Ascending aorta (tissue), 2 donors: ENCODE data around the gene PIEZO1. TPM values are rescaled to one million over a fixed set of nuclear protein-coding genes. Genes with fewer than 3 reads are reported as not detected.

Experiments used
- DNase-seq, 2 donors: peaks; one replicate each; pipeline ENCODE4 v3.0.0-alpha.2; 2019; ENCODE audit warnings: low spot score in 2 of 2
- H3K27ac ChIP-seq, 2 donors: fragments of 200-600 bp; sonication (generic); one replicate each; pipeline ENCODE4 v1.5.1; 2016 to 2017; ENCODE audit warnings: mild to moderate bottlenecking in 1 of 2
- H3K27me3 ChIP-seq: fragments of 200-600 bp; sonication (generic); one replicate; pipeline ENCODE4 v1.5.1; 2017
- H3K36me3 ChIP-seq, 2 donors: fragments of 200-600 bp; sonication (generic); one replicate each; pipeline ENCODE4 v1.5.1; 2016
- H3K4me1 ChIP-seq, 2 donors: fragments of 200-600 bp; sonication (generic); one replicate each; pipeline ENCODE4 v1.5.1; 2016 to 2017; ENCODE audit warnings: mild to moderate bottlenecking in 1 of 2
- H3K4me3 ChIP-seq, 2 donors: fragments of 200-600 bp; sonication (generic); one replicate each; pipeline ENCODE4 v1.5.1; 2016 to 2017; ENCODE audit warnings: mild to moderate bottlenecking in 1 of 2
- H3K9me3 ChIP-seq, 2 donors: fragments of 200-600 bp; sonication (generic); one replicate each; pipeline ENCODE4 v1.5.1; 2016
- CTCF ChIP-seq, 3 experiments: fragments of 200-600 bp in 2 of 3; fragments of 450-650 bp in 1 of 3; sonication (generic) in 2 of 3; IDR thresholded peaks; one replicate each; pipeline ENCODE4 v1.5.1; 2016 to 2019; ENCODE audit warnings: antibody characterized with exemption in 3 of 3, mild to moderate bottlenecking in 1 of 3, moderate library complexity in 1 of 3
- intact Hi-C: fragments of 100-400 bp; cut with DNase I; formaldehyde crosslinking; loops from one replicate; pipeline ENCODE4 v1.15.1; 2023
- total RNA-seq: library from RNA; depleted of rRNA; stranded (reverse); fragments of >200 nt; gene quantifications from one replicate; pipeline ENCODE4 v1.1.0, GENCODE V29; 2016

PIEZO1 gene
- total RNA-seq, 1 donor from 2014 or later = 428 TPM

- intact Hi-C loops = no loop called here
- H3K4me1 ChIP-seq = no peaks in the 10 kb centered on the region
- H3K9me3 ChIP-seq = no peaks in the 10 kb centered on the region
- peaks cover 7 to 42% of the 10 kb centered on the region in 2 donors for H3K36me3 ChIP-seq
- no peak for DNase-seq
- H3K27me3 ChIP-seq = no peaks in the 10 kb centered on the region
- TF ChIP-seq CTCF (IDR thresholded peaks at IDR 0.05) = no peak
- H3K4me3 ChIP-seq = no peak overlapping the region
- no peak overlapping the region for H3K27ac ChIP-seq
Measured at GRCh38 chr16:88830783-88831182, 45.8 kb upstream of the PIEZO1 start.

DNA sequence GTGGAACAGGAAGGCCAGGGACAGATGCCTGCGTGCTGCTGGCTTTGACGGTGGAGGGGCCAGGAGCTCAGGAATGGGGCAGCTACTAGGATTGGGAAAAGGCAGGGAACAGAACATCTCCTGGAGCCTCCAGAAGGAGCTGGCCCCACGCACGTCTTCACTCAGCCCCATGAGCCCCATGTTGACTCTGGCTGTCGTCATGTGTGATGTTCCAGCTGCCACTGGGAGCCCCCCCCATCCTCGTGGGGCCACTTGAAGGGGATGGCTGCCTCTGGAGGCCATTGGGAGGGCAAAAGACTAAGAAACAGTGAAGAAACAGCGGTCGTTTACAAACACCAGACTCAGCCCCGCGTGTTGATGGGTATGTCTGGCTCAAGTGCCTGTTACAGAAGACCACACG, 45.2 kb upstream of the PIEZO1 start:
- intact Hi-C loops = no loop called here
- H3K4me3 ChIP-seq = no peak overlapping the region
- H3K27me3 ChIP-seq = no peaks in the 10 kb centered on the region
- no peak for TF ChIP-seq CTCF (IDR thresholded peaks at IDR 0.05)
- no peak for DNase-seq
- peaks cover 7 to 40% of the 10 kb centered on the region in 2 donors for H3K36me3 ChIP-seq
- no peaks in the 10 kb centered on the region for H3K4me1 ChIP-seq
- no peaks in the 10 kb centered on the region for H3K9me3 ChIP-seq
- no peak overlapping the region for H3K27ac ChIP-seq

DNA sequence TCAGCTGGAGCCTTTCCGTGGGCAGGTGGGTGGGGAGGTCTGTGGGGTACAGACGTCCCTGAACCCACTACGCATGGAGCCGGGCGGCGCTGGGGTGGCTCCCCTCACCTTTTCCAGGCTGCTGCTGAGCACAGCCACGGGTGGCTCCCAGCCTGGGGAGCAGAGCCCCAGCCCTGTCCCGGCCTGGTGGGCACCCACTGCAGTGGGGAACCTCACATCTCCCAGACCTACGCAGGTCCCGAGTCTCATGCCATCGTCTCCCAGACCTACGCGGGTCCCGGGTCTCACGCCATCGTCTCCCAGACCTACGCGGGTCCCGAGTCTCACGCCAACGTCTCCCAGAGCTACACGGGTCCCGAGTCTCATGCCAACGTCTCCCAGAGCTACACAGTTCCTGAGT, 43.7 kb upstream of the PIEZO1 start:
- no peak for DNase-seq
- TF ChIP-seq CTCF (IDR thresholded peaks at IDR 0.05) = no peak
- Histone ChIP-seq H3K9me3 (no peaks in the 10 kb centered on the region), H3K4me1 (no peaks in the 10 kb centered on the region), H3K4me3 (no peak overlapping the region), H3K27me3 (no peaks in the 10 kb centered on the region), H3K27ac (no peak overlapping the region), H3K36me3 (peaks cover 13 to 43% of the 10 kb centered on the region in 2 donors)
- intact Hi-C loops = no loop called here

GRCh38 chr16:88827727-88828126, 42.7 kb upstream of the PIEZO1 start:
- Histone ChIP-seq H3K27me3 (no peaks in the 10 kb centered on the region), H3K27ac (no peak overlapping the region), H3K4me1 (no peaks in the 10 kb centered on the region), H3K4me3 (no peak overlapping the region), H3K9me3 (no peaks in the 10 kb centered on the region), H3K36me3 (peaks cover 15 to 49% of the 10 kb centered on the region in 2 donors)
- TF ChIP-seq CTCF (IDR thresholded peaks at IDR 0.05) = no peak
- DNase-seq = no peak
- intact Hi-C loops = no loop called here

- no peaks in the 10 kb centered on the region for H3K27me3 ChIP-seq
- no peak overlapping the region for H3K27ac ChIP-seq
- H3K4me1 ChIP-seq = no peaks in the 10 kb centered on the region
- no peak for TF ChIP-seq CTCF (IDR thresholded peaks at IDR 0.05)
- H3K36me3 ChIP-seq = peaks cover 22 to 63% of the 10 kb centered on the region in 2 donors
- H3K4me3 ChIP-seq = no peak overlapping the region
- intact Hi-C loops = no loop called here
- no peak for DNase-seq
- no peaks in the 10 kb centered on the region for H3K9me3 ChIP-seq
Measured at GRCh38 chr16:88826070-88826840, 41.2 kb upstream of the PIEZO1 start.
